Endothelial cell of umbilical vein (primary cell): ENCODE results near the gene CLBA1. TPM values are rescaled to one million over a fixed set of nuclear protein-coding genes. Genes with fewer than 3 reads are reported as not detected.

ENCODE experiments used
- BruUV-seq: library from RNA; stranded (reverse); fragments of 400-500 nt; replicated peaks from 2 replicates; lab custom pipeline; 2021; lab: Mats Ljungman, UMichigan
- CTCF ChIA-PET: fragments of 300-600, 350-600 bp; sonication (Branson Sonifier 250); formaldehyde crosslinking; loops from one replicate; lab custom pipeline; 2021; ENCODE audit warnings: antibody characterized with exemption, inconsistent platforms; lab: Charles Lee
- POLR2A ChIA-PET: fragments of 300-600, 350-600 bp; sonication (Branson Sonifier 250); formaldehyde crosslinking; loops from one replicate; lab custom pipeline; 2021; ENCODE audit warnings: antibody characterized with exemption, inconsistent platforms; lab: Charles Lee
- DNase-seq: peaks from one replicate; pipeline ENCODE4 v3.0.0-alpha.2; 2011; ENCODE audit warnings: low read depth, low spot score
- FAIRE-seq: peaks from 2 replicates; lab custom pipeline; 2011; peaks lifted over from hg19 to GRCh38; lab: Jason Lieb, UNC
- H2AFZ ChIP-seq: 2 replicates; pipeline ENCODE4 v1.6.0; 2012; ENCODE audit warnings: low read depth, low read length, control low read depth, inconsistent platforms
- H3K27ac ChIP-seq: 2 replicates; pipeline ENCODE4 v1.5.1; 2011; ENCODE audit warnings: low read depth, mild to moderate bottlenecking, control low read depth, low read length, moderate library complexity; ENCODE audit not compliant: insufficient read depth
- H3K27me3 ChIP-seq, 2 experiments: 2 replicates each; pipeline versions ENCODE4 v1.6.0 to v1.6.1; 2011; ENCODE audit warnings: low read length in 2 of 2, mixed read lengths in 1 of 2; ENCODE audit not compliant: control insufficient read depth in 2 of 2, insufficient read depth in 2 of 2
- H3K36me3 ChIP-seq, 2 experiments: 2 replicates in 1 of 2; 3 replicates in 1 of 2; pipeline ENCODE4 v1.5.1; 2011; ENCODE audit warnings: low read length in 2 of 2, mild to moderate bottlenecking in 1 of 2, moderate library complexity in 1 of 2; ENCODE audit not compliant: control insufficient read depth in 2 of 2, insufficient read depth in 2 of 2; ENCODE audit errors: extremely low read depth in 1 of 2
- H3K4me1 ChIP-seq: 3 replicates; pipeline ENCODE4 v1.5.1; 2011; ENCODE audit warnings: mild to moderate bottlenecking, low read length; ENCODE audit not compliant: control insufficient read depth, insufficient read depth; ENCODE audit errors: extremely low read depth
- H3K4me2 ChIP-seq: 2 replicates; pipeline ENCODE4 v1.6.1; 2011; ENCODE audit warnings: low read length, control low read depth, mixed read lengths; ENCODE audit not compliant: insufficient read depth
- H3K4me3 ChIP-seq, 3 experiments: fragments of 200-600 bp in 1 of 3; sonication (generic), shearing (Covaris generic) in 1 of 3; replicated peaks in 1 of 3; 2 replicates each; pipeline ENCODE4 v1.5.1; 2011 to 2016; ENCODE audit warnings: control low read depth in 3 of 3, low read length in 3 of 3, mild to moderate bottlenecking in 2 of 3, inconsistent platforms in 1 of 3, low read depth in 1 of 3, moderate library complexity in 1 of 3; ENCODE audit not compliant: insufficient read depth in 1 of 3
- H3K79me2 ChIP-seq: 2 replicates; pipeline ENCODE4 v1.6.0; 2012; ENCODE audit warnings: low read length, inconsistent platforms; ENCODE audit not compliant: control insufficient read depth, insufficient read depth
- H3K9ac ChIP-seq: replicated peaks from 2 replicates; pipeline ENCODE3; 2011; ENCODE audit warnings: low read length, control low read depth; ENCODE audit not compliant: insufficient read depth; ENCODE audit errors: extremely low read depth
- H3K9me1 ChIP-seq: replicated peaks from 3 replicates; pipeline ENCODE4 v1.6.0; 2011; ENCODE audit warnings: mild to moderate bottlenecking, low read length; ENCODE audit not compliant: control insufficient read depth, insufficient read depth; ENCODE audit errors: extremely low read depth
- H3K9me3 ChIP-seq: replicated peaks from 2 replicates; pipeline ENCODE4 v1.5.1; 2012; ENCODE audit warnings: low read length, inconsistent platforms; ENCODE audit not compliant: control insufficient read depth, insufficient read depth
- H4K20me1 ChIP-seq: replicated peaks from 2 replicates; pipeline ENCODE3; 2011; ENCODE audit warnings: mild to moderate bottlenecking, low read length; ENCODE audit not compliant: control insufficient read depth, insufficient read depth; ENCODE audit errors: extremely low read depth
- EZH2 ChIP-seq: IDR thresholded peaks from 2 replicates; pipeline ENCODE4 v1.6.1; 2012; ENCODE audit warnings: borderline replicate concordance, low read depth, mild to moderate bottlenecking, moderate library complexity, low read length, inconsistent platforms; ENCODE audit not compliant: severe bottlenecking
- FOS ChIP-seq: IDR thresholded peaks from 2 replicates; pipeline ENCODE4 v1.6.1; 2011; ENCODE audit warnings: mild to moderate bottlenecking, low read length, moderate library complexity, borderline replicate concordance; ENCODE audit not compliant: insufficient read depth
- GATA2 ChIP-seq: IDR thresholded peaks from 2 replicates; pipeline ENCODE4 v1.7.0; 2011; ENCODE audit warnings: low read depth, mild to moderate bottlenecking, moderate library complexity, mixed read lengths, low read length; ENCODE audit not compliant: insufficient read length, insufficient read depth
- JUN ChIP-seq: IDR thresholded peaks from 2 replicates; pipeline ENCODE4 v1.6.1; 2011; ENCODE audit warnings: borderline replicate concordance, low read depth; ENCODE audit not compliant: insufficient read length, insufficient read depth
- MYC ChIP-seq: IDR thresholded peaks from one replicate; pipeline ENCODE4 v1.6.1; 2011; ENCODE audit warnings: mild to moderate bottlenecking, low read depth, low read length
- POLR2A ChIP-seq: IDR thresholded peaks from 2 replicates; pipeline ENCODE4 v1.6.1; 2012; ENCODE audit warnings: low read depth, mild to moderate bottlenecking, control low read depth, low read length
- POLR2AphosphoS5 ChIP-seq: IDR thresholded peaks from 2 replicates; pipeline ENCODE4 v1.6.1; 2012; ENCODE audit warnings: low read depth, mild to moderate bottlenecking, control low read depth, low read length, moderate library complexity; ENCODE audit not compliant: insufficient read depth
- dilution Hi-C: fragments of 300-500 bp; cut with MboI; formaldehyde crosslinking; loops from one replicate; pipeline ENCODE4 v1.15.0; 2019; ENCODE audit warnings: low sequenced_read_pairs; ENCODE audit not compliant: extremely low pct_ligation_motif_present
- intact Hi-C: fragments of 100-400 bp; cut with micrococcal nuclease; formaldehyde crosslinking; loops from one replicate; pipeline ENCODE4 v1.10.0; 2022
- polyA plus RNA-seq, 4 experiments: library from polyadenylated mRNA; depleted of rRNA in 3 of 4; stranded (reverse) in 3 of 4; unstranded in 1 of 4; fragments of >200 nt; gene quantifications; 2 replicates each; pipeline versions ENCODE4 v1.2.1 to v1.2.3, GENCODE V29; 2011 to 2012; ENCODE audit warnings: missing spikeins in 1 of 4
- total RNA-seq: library from RNA; stranded (reverse); gene quantifications from 2 replicates; pipeline ENCODE4 v1.2.3, GENCODE V29; 2021
- TF ChIP-seq, protein P1 (sequence below): IDR thresholded peaks from 2 replicates; pipeline ENCODE4 v1.6.1; 2011; ENCODE audit not compliant: insufficient read depth, insufficient read length
- TF ChIP-seq, protein P2 (sequence below), 2 donors: IDR thresholded peaks; 1 replicate in 1 of 2; 2 replicates in 1 of 2; pipeline ENCODE4 v1.5.1; 2011; ENCODE audit warnings: low read length in 2 of 2, mild to moderate bottlenecking in 2 of 2, moderate library complexity in 2 of 2, control low read depth in 1 of 2, inconsistent platforms in 1 of 2, low read depth in 1 of 2; ENCODE audit not compliant: insufficient read depth in 1 of 2; ENCODE audit errors: extremely low read depth in 1 of 2

The CLBA1 gene
- total and polyA plus RNA-seq, 2 donors (not counting 3 experiments of a cell fraction or from before 2014, with no cell fraction given) = 5.2 to 5.3 TPM

DNA sequence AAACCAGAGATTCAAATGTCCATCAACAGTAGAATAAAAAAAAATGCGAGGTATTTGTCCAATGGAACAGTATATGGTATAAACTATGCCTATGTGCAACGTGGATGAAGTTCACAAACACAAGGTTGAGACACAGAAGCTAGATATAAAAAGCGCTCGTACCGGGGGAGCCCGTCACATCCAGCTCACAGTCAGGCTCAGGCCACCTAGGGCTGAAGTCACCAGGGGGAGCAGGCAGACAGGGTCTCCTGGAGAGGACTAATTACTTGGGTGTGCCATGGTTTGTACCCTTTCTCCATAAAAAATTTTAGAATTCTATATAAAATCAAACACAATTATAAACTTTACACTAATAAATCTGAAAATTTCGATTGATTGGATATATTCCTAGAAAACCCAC lies 21.0 kb upstream of the CLBA1 start:
- H3K9ac ChIP-seq = no peak overlapping the region
- H3K9me3 ChIP-seq = no peaks in the 10 kb centered on the region
- no peak overlapping the region for H3K27ac ChIP-seq
- BruUV-seq = no TSS peak
- dilution Hi-C loops (no loop called here), intact Hi-C loops (no loop called here)
- no peaks in the 10 kb centered on the region for H3K36me3 ChIP-seq
- H4K20me1 ChIP-seq = no peaks in the 10 kb centered on the region
- no peaks in the 10 kb centered on the region for H3K9me1 ChIP-seq
- POLR2A ChIA-PET = no interaction called here
- DNase-seq = no peak
- no peak overlapping the region for H2AFZ ChIP-seq
- CTCF ChIA-PET = interaction anchor here (0.7 to 3.5 kb wide), 4 partner anchors 65 to 196 kb away, joined by 3 to 17 read pairs (median 4); no protein-coding TSS in a partner anchor
- peaks cover 34% of the 10 kb centered on the region for H3K4me1 ChIP-seq
- no peaks in the 10 kb centered on the region for H3K27me3 ChIP-seq
- no peak for FAIRE-seq
- no peak for TF ChIP-seq EZH2
- no peak overlapping the region for H3K4me3 ChIP-seq
- H3K79me2 ChIP-seq = peaks cover 55% of the 10 kb centered on the region
- H3K4me2 ChIP-seq = no peak overlapping the region

DNA sequence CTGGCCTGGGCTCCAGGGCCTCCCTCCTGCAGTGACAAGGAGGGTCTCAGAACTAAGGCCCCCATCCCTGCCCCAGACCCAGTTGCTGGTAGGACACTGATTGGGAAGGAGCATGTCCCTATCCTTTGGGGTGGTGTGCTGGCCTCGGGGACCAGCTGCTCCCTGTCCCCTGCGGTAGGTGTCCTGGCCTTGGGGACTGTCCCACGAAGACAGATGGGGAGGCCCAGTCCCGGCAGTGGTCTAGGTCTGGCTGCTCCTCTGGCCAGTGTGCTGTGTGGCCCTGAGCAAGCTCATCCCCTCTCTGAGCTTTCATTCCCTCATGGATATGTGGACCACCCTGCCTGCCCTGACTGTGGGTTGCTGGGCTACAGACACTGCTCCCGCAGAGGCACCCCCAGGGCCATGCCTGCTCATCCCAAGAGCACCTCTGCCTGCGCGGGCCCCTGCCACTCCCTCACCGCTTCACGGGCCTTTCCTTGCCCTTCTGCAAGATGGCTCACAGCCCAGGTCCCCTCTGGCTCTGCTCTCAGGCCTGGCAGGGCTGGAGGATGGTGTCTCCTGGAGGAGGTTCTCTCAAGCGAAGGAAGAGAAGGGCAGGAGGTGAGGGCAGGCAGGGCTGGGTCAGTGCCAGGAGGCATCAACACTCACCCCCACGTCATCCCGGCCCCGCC lies 19.9 kb upstream of the CLBA1 start:
- Histone ChIP-seq H3K4me1 (peaks cover 45% of the 10 kb centered on the region), H3K36me3 (no peaks in the 10 kb centered on the region), H2AFZ (no peak overlapping the region), H4K20me1 (no peaks in the 10 kb centered on the region), H3K79me2 (peaks cover 59% of the 10 kb centered on the region), H3K9ac (no peak overlapping the region), H3K27me3 (no peaks in the 10 kb centered on the region), H3K9me3 (no peaks in the 10 kb centered on the region), H3K4me3 (no peak overlapping the region), H3K4me2 (no peak overlapping the region), H3K9me1 (no peaks in the 10 kb centered on the region), H3K27ac (no peak overlapping the region)
- TF ChIP-seq FOS (no peak), EZH2 (no peak), POLR2A (no peak), MYC (no peak), JUN (no peak), GATA2 (no peak), POLR2AphosphoS5 (no peak)
- TF ChIP-seq, protein P1, sequence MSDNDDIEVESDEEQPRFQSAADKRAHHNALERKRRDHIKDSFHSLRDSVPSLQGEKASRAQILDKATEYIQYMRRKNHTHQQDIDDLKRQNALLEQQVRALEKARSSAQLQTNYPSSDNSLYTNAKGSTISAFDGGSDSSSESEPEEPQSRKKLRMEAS = no peak
- TF ChIP-seq, protein P2, sequence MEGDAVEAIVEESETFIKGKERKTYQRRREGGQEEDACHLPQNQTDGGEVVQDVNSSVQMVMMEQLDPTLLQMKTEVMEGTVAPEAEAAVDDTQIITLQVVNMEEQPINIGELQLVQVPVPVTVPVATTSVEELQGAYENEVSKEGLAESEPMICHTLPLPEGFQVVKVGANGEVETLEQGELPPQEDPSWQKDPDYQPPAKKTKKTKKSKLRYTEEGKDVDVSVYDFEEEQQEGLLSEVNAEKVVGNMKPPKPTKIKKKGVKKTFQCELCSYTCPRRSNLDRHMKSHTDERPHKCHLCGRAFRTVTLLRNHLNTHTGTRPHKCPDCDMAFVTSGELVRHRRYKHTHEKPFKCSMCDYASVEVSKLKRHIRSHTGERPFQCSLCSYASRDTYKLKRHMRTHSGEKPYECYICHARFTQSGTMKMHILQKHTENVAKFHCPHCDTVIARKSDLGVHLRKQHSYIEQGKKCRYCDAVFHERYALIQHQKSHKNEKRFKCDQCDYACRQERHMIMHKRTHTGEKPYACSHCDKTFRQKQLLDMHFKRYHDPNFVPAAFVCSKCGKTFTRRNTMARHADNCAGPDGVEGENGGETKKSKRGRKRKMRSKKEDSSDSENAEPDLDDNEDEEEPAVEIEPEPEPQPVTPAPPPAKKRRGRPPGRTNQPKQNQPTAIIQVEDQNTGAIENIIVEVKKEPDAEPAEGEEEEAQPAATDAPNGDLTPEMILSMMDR (IDR thresholded peaks at IDR 0.05; ENCODE audit: extremely low read depth in 1 of 2, insufficient read depth in 1 of 2, low read depth in 1 of 2, low read length in 2 of 2) = no peak
- dilution Hi-C loops = no loop called here
- DNase-seq (no peak), FAIRE-seq (no peak)
- no TSS peak for BruUV-seq
- CTCF ChIA-PET = interaction anchor here (1.7 to 3.5 kb wide), 2 partner anchors 80 to 197 kb away, joined by 5 to 17 read pairs; no protein-coding TSS in a partner anchor
- intact Hi-C loops = no loop called here
- POLR2A ChIA-PET = no interaction called here
